NCI-H345 treated with DMSO at 0.1 percent for 48 hours (cell line): Measurements from ENCODE around the gene WDFY2.
"Not testable (repeated sequence)": the region's sequence is repeated elsewhere in the genome, so short reads cannot be mapped to it uniquely, and the experiment has no call there.

Source experiments
- DNase-seq: peaks from one replicate; lab custom pipeline; 2025; ENCODE audit not compliant: unreplicated experiment; lab: John Stamatoyannopoulos, UW

The WDFY2 gene

GRCh38 chr13:51583875-51584730, at the start of gene WDFY2:
Gene WDFY2, plus strand, starts transcription at chr13:51584462. Its CDS starts 226 bp downstream, at chr13:51584688.
- DNase-seq: peak; percentile 99

GRCh38 chr13:51538591-51539179, 45.6 kb upstream of the WDFY2 start:
- no peak for DNase-seq

- no peak for DNase-seq
Observed at GRCh38 chr13:51539887-51540286, 44.4 kb upstream of the WDFY2 start.

- DNase-seq: no peak
Observed at GRCh38 chr13:51541037-51541436, 43.2 kb upstream of the WDFY2 start.

GRCh38 chr13:51541809-51542258, 42.4 kb upstream of the WDFY2 start:
- no peak for DNase-seq

GRCh38 chr13:51542346-51543242, 41.7 kb upstream of the WDFY2 start:
- DNase-seq: no peak

GRCh38 chr13:51545446-51545845, 38.8 kb upstream of the WDFY2 start:
- DNase-seq: not testable (repeated sequence)

GRCh38 chr13:51547425-51548176, 36.7 kb upstream of the WDFY2 start:
- no peak for DNase-seq

GRCh38 chr13:51549050-51549449, 35.2 kb upstream of the WDFY2 start:
- no peak for DNase-seq

GRCh38 chr13:51549593-51549992, 34.7 kb upstream of the WDFY2 start:
- DNase-seq: no peak

GRCh38 chr13:51550151-51550550, 34.1 kb upstream of the WDFY2 start:
- no peak for DNase-seq

- no peak for DNase-seq
Observed at GRCh38 chr13:51551416-51551815, 32.8 kb upstream of the WDFY2 start.

- no peak for DNase-seq
Observed at GRCh38 chr13:51552027-51552426, 32.2 kb upstream of the WDFY2 start.

- no peak for DNase-seq
Observed at GRCh38 chr13:51553531-51553930, 30.7 kb upstream of the WDFY2 start.

GRCh38 chr13:51556740-51557139, 27.5 kb upstream of the WDFY2 start:
- DNase-seq: no peak

- DNase-seq: no peak
Observed at GRCh38 chr13:51557438-51557837, 26.8 kb upstream of the WDFY2 start.

GRCh38 chr13:51557875-51558612, 26.2 kb upstream of the WDFY2 start:
- no peak for DNase-seq

- DNase-seq: no peak
Observed at GRCh38 chr13:51559946-51560735, 24.1 kb upstream of the WDFY2 start.

GRCh38 chr13:51562011-51562671, 22.1 kb upstream of the WDFY2 start:
- no peak for DNase-seq
